Measurements from ENCODE around the gene DIPK1A.

DIPK1A gene

DNA sequence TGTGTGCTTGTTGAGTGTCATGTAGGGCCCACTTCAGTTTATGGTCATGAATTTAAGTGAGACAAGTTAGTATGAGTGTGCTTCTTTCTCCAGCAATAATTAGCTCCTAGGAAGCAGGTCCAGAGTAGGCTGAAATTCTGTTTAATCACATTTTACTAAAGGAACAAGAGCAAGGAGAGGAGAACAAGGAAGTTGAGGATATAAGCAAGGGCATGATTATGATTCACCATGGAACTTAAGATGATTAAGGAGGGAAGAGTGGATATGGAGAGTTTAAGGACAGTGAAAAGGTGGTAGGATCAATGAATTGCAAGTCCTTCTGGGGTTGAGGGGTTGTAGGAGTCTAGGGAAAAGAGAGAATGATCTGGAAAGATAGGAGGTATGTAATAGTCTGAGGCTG is 3.1 kb upstream of the DIPK1A start:
- H3K9ac ChIP-seq (ENCODE audit: low read length): no peak overlapping the region; the same call in 1 of the 2 replicates

GRCh38 chr1:92961896-92962752 is 862 bp upstream of the DIPK1A start:
- Histone ChIP-seq H3F3A (ENCODE audit: insufficient read depth, low read length) (peaks cover 5% of the 10 kb centered on the region; the same call in 1 of the 2 replicates), H3K9me2 (ENCODE audit: low read depth, low read length) (no peaks in the 10 kb centered on the region), H3K4me3 (ENCODE audit: low read depth, low read length, poor library complexity, severe bottlenecking) (peak overlapping the region; percentile 85), H4K20me1 (ENCODE audit: insufficient read depth, low read length) (no peaks in the 10 kb centered on the region), H2AFZ (ENCODE audit: low read length) (no peak overlapping the region), H3K36me3 (ENCODE audit: insufficient read depth, low read length) (no peaks in the 10 kb centered on the region), H3K4me1 (ENCODE audit: insufficient read depth, low read length, severe bottlenecking) (peaks cover 72% of the 10 kb centered on the region), H3K79me2 (ENCODE audit: insufficient read depth, low read length) (peaks cover 35% of the 10 kb centered on the region), H3K4me2 (ENCODE audit: low read length) (peak overlapping the region; percentile 68), H3K9ac (ENCODE audit: low read length) (peak overlapping the region; percentile 95), H3K27ac (ENCODE audit: low read depth, low read length, poor library complexity, severe bottlenecking) (peak overlapping the region; percentile 94), H3K9me3 (ENCODE audit: low read length) (no peaks in the 10 kb centered on the region), H3K27me3 (ENCODE audit: insufficient read depth, low read length) (no peaks in the 10 kb centered on the region)
- no peak for TF ChIP-seq EZH2 (IDR thresholded peaks at IDR 0.05; ENCODE audit: borderline replicate concordance, low read length)
- no peak for TF ChIP-seq CTCF (IDR thresholded peaks at IDR 0.05; ENCODE audit: low read length)

More for the DNA sequence above, 3.1 kb upstream of the DIPK1A start:
- peak overlapping the region; percentile 94 for H3K27ac ChIP-seq (ENCODE audit: low read depth, low read length, poor library complexity, severe bottlenecking)
- no peaks in the 10 kb centered on the region for H3K9me3 ChIP-seq (ENCODE audit: low read length)
- H4K20me1 ChIP-seq (ENCODE audit: insufficient read depth, low read length): no peaks in the 10 kb centered on the region
- peaks cover 12% of the 10 kb centered on the region; the same call in 1 of the 2 replicates for H3F3A ChIP-seq (ENCODE audit: insufficient read depth, low read length)
- H3K4me2 ChIP-seq (ENCODE audit: low read length): no peak overlapping the region; the same call in 1 of the 2 replicates
- no peaks in the 10 kb centered on the region for H3K36me3 ChIP-seq (ENCODE audit: insufficient read depth, low read length)
- H3K9me2 ChIP-seq (ENCODE audit: low read depth, low read length): no peaks in the 10 kb centered on the region
- H3K79me2 ChIP-seq (ENCODE audit: insufficient read depth, low read length): peaks cover 14% of the 10 kb centered on the region
- no peak for TF ChIP-seq CTCF (IDR thresholded peaks at IDR 0.05; ENCODE audit: low read length)
- no peak for TF ChIP-seq EZH2 (IDR thresholded peaks at IDR 0.05; ENCODE audit: borderline replicate concordance, low read length)
- H2AFZ ChIP-seq (ENCODE audit: low read length): no peak overlapping the region
- no peaks in the 10 kb centered on the region for H3K27me3 ChIP-seq (ENCODE audit: insufficient read depth, low read length)
- H3K4me3 ChIP-seq (ENCODE audit: low read depth, low read length, poor library complexity, severe bottlenecking): no peak overlapping the region
- peaks cover 66% of the 10 kb centered on the region for H3K4me1 ChIP-seq (ENCODE audit: insufficient read depth, low read length, severe bottlenecking)

DNA sequence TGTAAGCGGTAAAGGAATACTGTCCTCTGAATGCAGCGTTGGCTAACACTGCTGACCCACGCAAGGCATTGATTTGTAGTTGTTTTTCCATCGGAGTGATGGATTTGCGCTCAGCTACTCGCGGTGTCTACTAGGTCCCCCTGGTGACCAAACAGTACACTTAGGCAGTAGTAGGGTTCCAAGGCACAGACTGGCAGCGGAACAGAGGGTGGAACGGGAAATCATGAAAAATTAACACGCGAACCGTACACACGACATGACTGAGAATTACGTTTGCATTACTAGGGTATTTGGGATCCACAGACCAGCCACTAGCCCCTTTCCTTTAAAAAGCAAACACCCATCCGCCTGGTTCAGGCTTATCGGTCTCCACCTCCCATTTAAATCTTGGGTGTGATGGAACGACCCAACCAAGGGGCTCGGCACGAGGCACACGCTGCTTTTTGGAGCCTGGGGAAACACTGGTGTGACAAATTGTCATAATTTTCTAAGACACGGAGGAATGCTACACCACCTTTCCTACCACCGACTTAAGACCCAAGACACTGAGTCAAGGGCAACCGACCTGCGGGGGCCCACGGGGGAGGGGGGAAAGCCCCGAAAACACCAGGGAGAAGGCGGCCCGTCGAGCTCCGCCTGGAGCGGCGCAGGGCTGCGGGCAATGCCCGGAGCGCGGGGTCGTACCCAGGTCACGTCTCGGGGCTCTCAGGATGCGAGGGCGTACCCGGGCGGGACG is 699 bp downstream of the DIPK1A start:
- H3K4me2 ChIP-seq (ENCODE audit: low read length): peak overlapping the region; percentile 95
- H3K9me2 ChIP-seq (ENCODE audit: low read depth, low read length): no peaks in the 10 kb centered on the region
- H3K79me2 ChIP-seq (ENCODE audit: insufficient read depth, low read length): peaks cover 51% of the 10 kb centered on the region
- no peaks in the 10 kb centered on the region for H3K9me3 ChIP-seq (ENCODE audit: low read length)
- peak overlapping the region; percentile 93 for H3K9ac ChIP-seq (ENCODE audit: low read length)
- peak overlapping the region; percentile 85 for H3K4me3 ChIP-seq (ENCODE audit: low read depth, low read length, poor library complexity, severe bottlenecking)
- H2AFZ ChIP-seq (ENCODE audit: low read length): no peak overlapping the region
- no peaks in the 10 kb centered on the region for H3K36me3 ChIP-seq (ENCODE audit: insufficient read depth, low read length)
- H3K27me3 ChIP-seq (ENCODE audit: insufficient read depth, low read length): no peaks in the 10 kb centered on the region
- no peaks in the 10 kb centered on the region; the same call in 1 of the 2 replicates for H3F3A ChIP-seq (ENCODE audit: insufficient read depth, low read length)
- TF ChIP-seq CTCF (IDR thresholded peaks at IDR 0.05; ENCODE audit: low read length): peak; percentile 81
- no peak for TF ChIP-seq EZH2 (IDR thresholded peaks at IDR 0.05; ENCODE audit: borderline replicate concordance, low read length)
- no peaks in the 10 kb centered on the region for H4K20me1 ChIP-seq (ENCODE audit: insufficient read depth, low read length)
- peak overlapping the region; percentile 90 for H3K27ac ChIP-seq (ENCODE audit: low read depth, low read length, poor library complexity, severe bottlenecking)
- peaks cover 78% of the 10 kb centered on the region for H3K4me1 ChIP-seq (ENCODE audit: insufficient read depth, low read length, severe bottlenecking)
